H1 (cell line): Measurements from ENCODE around the gene SLC4A1. TPM values are rescaled to one million over a fixed set of nuclear protein-coding genes. Genes with fewer than 3 reads are reported as not detected.

Experiments used
- CTCF ChIA-PET: fragments of 300-600 bp; sonication (Branson Sonifier 250); formaldehyde crosslinking; loops from one replicate; lab custom pipeline; 2021; ENCODE audit not compliant: partially characterized antibody; lab: Charles Lee
- POLR2A ChIA-PET: fragments of 300-600 bp; sonication (Branson Sonifier 250); formaldehyde crosslinking; loops from one replicate; lab custom pipeline; 2021; ENCODE audit warnings: inconsistent platforms; ENCODE audit not compliant: partially characterized antibody; lab: Charles Lee
- DNase-seq, 2 experiments: peaks; one replicate each; pipeline versions ENCODE4 v3.0.0 to v3.0.0-alpha.2; 2010 to 2022; ENCODE audit warnings: low spot score in 2 of 2, low read depth in 1 of 2, mixed read lengths in 1 of 2
- FAIRE-seq: peaks from 2 replicates; lab custom pipeline; 2011; peaks lifted over from hg19 to GRCh38; lab: Jason Lieb, UNC
- H2AFZ ChIP-seq: 2 replicates; pipeline ENCODE4 v1.8.1; 2012; ENCODE audit warnings: low read length, inconsistent platforms
- H2AK5ac ChIP-seq: 2 replicates; pipeline ENCODE4 v1.6.1; 2013; ENCODE audit warnings: low read depth, low read length
- H2BK120ac ChIP-seq: replicated peaks from 2 replicates; pipeline ENCODE3; 2013; ENCODE audit warnings: low read depth, low read length, inconsistent platforms
- H2BK12ac ChIP-seq: 2 replicates; pipeline ENCODE4 v1.6.1; 2013; ENCODE audit warnings: low read depth, low read length
- H2BK15ac ChIP-seq: 2 replicates; pipeline ENCODE4 v1.6.1; 2013; ENCODE audit warnings: low read length
- H2BK20ac ChIP-seq: 2 replicates; pipeline ENCODE4 v1.6.1; 2013; ENCODE audit warnings: low read length
- H2BK5ac ChIP-seq: 2 replicates; pipeline ENCODE4 v1.6.1; 2013; ENCODE audit warnings: low read depth, low read length
- H3K14ac ChIP-seq: 2 replicates; pipeline ENCODE4 v1.6.1; 2013; ENCODE audit warnings: inconsistent platforms; ENCODE audit not compliant: insufficient read length
- H3K18ac ChIP-seq: 2 replicates; pipeline ENCODE4 v1.6.1; 2013; ENCODE audit warnings: low read length; ENCODE audit errors: extremely low read depth
- H3K23ac ChIP-seq: 2 replicates; pipeline ENCODE4 v1.6.1; 2013; ENCODE audit warnings: inconsistent platforms; ENCODE audit not compliant: insufficient read length
- H3K23me2 ChIP-seq: 2 replicates; pipeline ENCODE4 v1.6.1; 2013; ENCODE audit warnings: low read depth, low read length
- H3K27ac ChIP-seq: 2 replicates; pipeline ENCODE4 v1.6.1; 2011; ENCODE audit warnings: low read depth, low read length, inconsistent platforms
- H3K27me3 ChIP-seq, 4 experiments: replicated peaks in 1 of 4; 1 replicate in 1 of 4; 2 replicates in 3 of 4; pipeline versions ENCODE4 v1.6.1 to v1.8.1; 2011 to 2013; ENCODE audit warnings: low read length in 3 of 4, mild to moderate bottlenecking in 3 of 4, inconsistent platforms in 2 of 4, mixed read lengths in 2 of 4, moderate library complexity in 1 of 4; ENCODE audit not compliant: control insufficient read depth in 3 of 4, insufficient read depth in 3 of 4; ENCODE audit errors: extremely low read depth in 1 of 4
- H3K36me3 ChIP-seq, 4 experiments: 2 replicates each; pipeline versions ENCODE4 v1.6.1 to v1.8.1; 2011 to 2013; ENCODE audit warnings: mild to moderate bottlenecking in 4 of 4, low read length in 3 of 4, moderate library complexity in 2 of 4, control low read depth in 1 of 4, inconsistent platforms in 1 of 4; ENCODE audit not compliant: insufficient read depth in 4 of 4, control insufficient read depth in 2 of 4
- H3K4ac ChIP-seq: replicated peaks from 2 replicates; pipeline ENCODE3; 2013; ENCODE audit warnings: low read length, low read depth, mixed read lengths, inconsistent platforms; ENCODE audit not compliant: insufficient read length
- H3K4me1 ChIP-seq, 4 experiments: replicated peaks in 1 of 4; 1 replicate in 1 of 4; 2 replicates in 3 of 4; pipeline versions ENCODE4 v1.6.1 to v1.8.1; 2011 to 2013; ENCODE audit warnings: low read length in 3 of 4, inconsistent platforms in 2 of 4, mixed read lengths in 1 of 4; ENCODE audit not compliant: insufficient read depth in 4 of 4, control insufficient read depth in 3 of 4
- H3K4me2 ChIP-seq, 2 experiments: 2 replicates each; pipeline versions ENCODE4 v1.6.1 to v1.8.1; 2011 to 2013; ENCODE audit warnings: low read depth in 2 of 2, low read length in 2 of 2, control low read depth in 1 of 2, inconsistent platforms in 1 of 2, mild to moderate bottlenecking in 1 of 2; ENCODE audit not compliant: insufficient read depth in 1 of 2
- H3K4me3 ChIP-seq, 4 experiments: fragments of 200-600, 300-600 bp in 1 of 4; sonication (generic), shearing (Covaris generic), sonication (Bioruptor Twin) in 1 of 4; 2 replicates each; pipeline versions ENCODE4 v1.5.1 to v1.8.1; 2011 to 2016; ENCODE audit warnings: low read length in 4 of 4, low read depth in 3 of 4, control low read depth in 2 of 4, inconsistent platforms in 2 of 4, mild to moderate bottlenecking in 2 of 4, mixed read lengths in 1 of 4, moderate library complexity in 1 of 4; ENCODE audit not compliant: insufficient read depth in 2 of 4; ENCODE audit errors: extremely low read depth in 1 of 4
- H3K56ac ChIP-seq: replicated peaks from 2 replicates; pipeline ENCODE3; 2013; ENCODE audit warnings: low read depth, mild to moderate bottlenecking, mixed read lengths, low read length, inconsistent platforms; ENCODE audit not compliant: insufficient read length
- H3K79me1 ChIP-seq: 2 replicates; pipeline ENCODE4 v1.6.1; 2013; ENCODE audit warnings: low read depth, low read length, control low read depth
- H3K79me2 ChIP-seq, 2 experiments: 2 replicates each; pipeline versions ENCODE4 v1.6.1 to v1.8.1; 2012 to 2013; ENCODE audit warnings: low read length in 2 of 2, mild to moderate bottlenecking in 2 of 2, inconsistent platforms in 1 of 2; ENCODE audit not compliant: insufficient read depth in 2 of 2, control insufficient read depth in 1 of 2
- H3K9ac ChIP-seq, 4 experiments: replicated peaks in 1 of 4; 1 replicate in 1 of 4; 2 replicates in 3 of 4; pipeline versions ENCODE4 v1.6.1 to v1.8.1; 2011 to 2013; ENCODE audit warnings: low read depth in 3 of 4, low read length in 3 of 4, control low read depth in 2 of 4, mild to moderate bottlenecking in 2 of 4, moderate library complexity in 2 of 4, inconsistent platforms in 1 of 4; ENCODE audit errors: extremely low read depth in 1 of 4
- H3K9me3 ChIP-seq, 2 experiments: 2 replicates each; pipeline versions ENCODE4 v1.6.1 to v1.8.1; 2012 to 2013; ENCODE audit warnings: mild to moderate bottlenecking in 2 of 2, moderate library complexity in 2 of 2, control low read depth in 1 of 2, inconsistent platforms in 1 of 2, low read depth in 1 of 2, low read length in 1 of 2, mixed read lengths in 1 of 2; ENCODE audit not compliant: insufficient read depth in 2 of 2
- H4K20me1 ChIP-seq, 2 experiments: replicated peaks in 1 of 2; 2 replicates each; pipeline versions ENCODE3 to v1.8.1; 2011 to 2013; ENCODE audit warnings: inconsistent platforms in 2 of 2, low read length in 2 of 2, mild to moderate bottlenecking in 1 of 2; ENCODE audit not compliant: insufficient read depth in 2 of 2, control insufficient read depth in 1 of 2
- H4K5ac ChIP-seq: 2 replicates; pipeline ENCODE4 v1.6.1; 2013; ENCODE audit warnings: low read length, low read depth, mixed read lengths, inconsistent platforms; ENCODE audit not compliant: insufficient read length
- H4K8ac ChIP-seq: 2 replicates; pipeline ENCODE4 v1.8.0; 2013; ENCODE audit warnings: mild to moderate bottlenecking, moderate library complexity, low read length, inconsistent platforms; ENCODE audit not compliant: insufficient read depth; ENCODE audit errors: extremely low read depth
- H4K91ac ChIP-seq: replicated peaks from 2 replicates; pipeline ENCODE3; 2013; ENCODE audit warnings: low read length, mixed read lengths, inconsistent platforms; ENCODE audit not compliant: insufficient read length
- ASH2L ChIP-seq: fragments of 200-600, 300-600 bp; sonication (generic); IDR thresholded peaks from one replicate; pipeline ENCODE4 v1.7.1; 2017; ENCODE audit warnings: low read length
- BCL11A ChIP-seq, 2 experiments: IDR thresholded peaks; one replicate each; pipeline ENCODE4 v1.6.1; 2011; ENCODE audit warnings: low read depth in 2 of 2, low read length in 2 of 2, mild to moderate bottlenecking in 2 of 2
- BRCA1 ChIP-seq: IDR thresholded peaks from 2 replicates; pipeline ENCODE4 v1.6.1; 2012; ENCODE audit warnings: low read depth, low read length, improper control_type of control experiment
- CBX5 ChIP-seq: fragments of 300-800, 300-1000 bp; sonication (generic); IDR thresholded peaks from 2 replicates; pipeline ENCODE4 v1.7.1; 2016; ENCODE audit warnings: antibody characterized with exemption, low read length, low read depth
- CEBPB ChIP-seq: IDR thresholded peaks from 2 replicates; pipeline ENCODE4 v1.6.1; 2012; ENCODE audit warnings: low read depth, low read length
- CTBP2 ChIP-seq: IDR thresholded peaks from 2 replicates; pipeline ENCODE4 v1.7.0; 2011; ENCODE audit warnings: borderline replicate concordance, mild to moderate bottlenecking, moderate library complexity, mixed read lengths, low read length; ENCODE audit not compliant: insufficient read depth, insufficient read length
- GTF2F1 ChIP-seq: IDR thresholded peaks from 2 replicates; pipeline ENCODE4 v1.6.1; 2012; ENCODE audit warnings: low read depth, low read length, improper control_type of control experiment, borderline replicate concordance
- HDAC2 ChIP-seq, 2 experiments: fragments of 300-600 bp in 1 of 2; sonication (generic) in 1 of 2; IDR thresholded peaks; 2 replicates each; pipeline ENCODE4 v1.6.1; 2011 to 2012; ENCODE audit warnings: low read depth in 2 of 2, low read length in 2 of 2, mild to moderate bottlenecking in 2 of 2, moderate library complexity in 2 of 2, borderline replicate concordance in 1 of 2, inconsistent platforms in 1 of 2
- HDAC6 ChIP-seq: IDR thresholded peaks from one replicate; pipeline ENCODE4 v1.7.1; 2012; ENCODE audit warnings: low read depth, mild to moderate bottlenecking, inconsistent platforms, low read length, moderate library complexity
- RAD21 ChIP-seq, 2 experiments: IDR thresholded peaks in 1 of 2; conservative IDR thresholded peaks in 1 of 2; 2 replicates each; pipeline ENCODE4 v1.6.1; 2011; ENCODE audit warnings: low read depth in 2 of 2, low read length in 2 of 2, improper control_type of control experiment in 1 of 2, inconsistent platforms in 1 of 2, mild to moderate bottlenecking in 1 of 2, moderate library complexity in 1 of 2
- RXRA ChIP-seq: IDR thresholded peaks from 2 replicates; pipeline ENCODE4 v1.6.1; 2011; ENCODE audit warnings: low read depth, mild to moderate bottlenecking, low read length, moderate library complexity; ENCODE audit not compliant: insufficient read depth
- SP2 ChIP-seq: IDR thresholded peaks from 2 replicates; pipeline ENCODE4 v1.6.1; 2012; ENCODE audit warnings: mild to moderate bottlenecking, low read length, inconsistent platforms
- TAF1 ChIP-seq: IDR thresholded peaks from 2 replicates; pipeline ENCODE4 v1.6.1; 2011; ENCODE audit warnings: mild to moderate bottlenecking, low read depth, low read length
- YY1 ChIP-seq: IDR thresholded peaks from 2 replicates; pipeline ENCODE4 v1.6.1; 2011; ENCODE audit warnings: low read depth, mild to moderate bottlenecking, low read length
- WGBS, 2 experiments: shearing (Covaris generic) in 1 of 2; methylation state at CpG; one replicate each; pipeline versions ENCODE4 v1.1.6 to v1.1.7; 2013 to 2015; ENCODE audit warnings: low lambda C conversion rate in 2 of 2, mixed read lengths in 2 of 2, inconsistent platforms in 1 of 2, low coverage in 1 of 2, missing lambda C conversion rate in 1 of 2; ENCODE audit not compliant: insufficient replicate concordance in 2 of 2, insufficient coverage in 1 of 2, insufficient read length in 1 of 2; ENCODE audit errors: extremely low coverage in 1 of 2, missing lambda C conversion rate in 1 of 2; 5-methylcytosine and 5-hydroxymethylcytosine counted together
- polyA plus RNA-seq, 7 experiments: library from polyadenylated mRNA; depleted of rRNA in 3 of 7; stranded (reverse) in 5 of 7; unstranded in 2 of 7; fragments of >200 nt in 5 of 7; fragments of 200-250 nt in 2 of 7; gene quantifications; 1 replicate in 5 of 7; 2 replicates in 1 of 7; 4 replicates in 1 of 7; pipeline versions ENCODE4 v1.2.1 to v1.2.3, GENCODE V29; 2011 to 2013; ENCODE audit warnings: missing spikeins in 2 of 7, mixed read lengths in 2 of 7
- total RNA-seq: library from RNA; stranded (reverse); fragmentation: NEBNext Ultra II Directional; extraction: Animal tissue kit (Norgen Biotek cat#: 25700); gene quantifications from 2 replicates; pipeline ENCODE4 v1.2.1, GENCODE V29; 2021

The SLC4A1 gene
- total and polyA plus RNA-seq, 2 of the 8 experiments (the other 6 are each of a cell fraction or from before 2014, with no cell fraction given): 0.08 TPM; not detected in 1

GRCh38 chr17:44260296-44260695, 7.6 kb downstream of the SLC4A1 start:
- no peak overlapping the region for H3K23ac ChIP-seq
- H2AFZ ChIP-seq: no peak overlapping the region
- H2BK20ac ChIP-seq: no peak overlapping the region
- H4K91ac ChIP-seq: no peak overlapping the region
- no peak overlapping the region for H3K14ac ChIP-seq
- POLR2A ChIA-PET: interaction anchor here (0.8 to 1.2 kb wide), 3 partner anchors 8 to 54 kb away, joined by 3 to 5 read pairs (median 3); partner anchors contain the start of gene SLC4A1
- no peak overlapping the region for H3K18ac ChIP-seq
- H4K8ac ChIP-seq: no peak overlapping the region
- no peak overlapping the region for H3K9ac ChIP-seq
- CTCF ChIA-PET: interaction anchor here (0.7 to 1.4 kb wide), 2 partner anchors 13 to 50 kb away, joined by 3 to 6 read pairs; no protein-coding TSS in a partner anchor
- H3K27ac ChIP-seq: no peak overlapping the region
- H3K27me3 ChIP-seq: no peaks in the 10 kb centered on the region
- no peaks in the 10 kb centered on the region for H3K79me1 ChIP-seq
- H3K4me1 ChIP-seq: no peaks in the 10 kb centered on the region
- H3K4me3 ChIP-seq: no peak overlapping the region
- no peaks in the 10 kb centered on the region for H3K9me3 ChIP-seq
- H3K79me2 ChIP-seq: no peaks in the 10 kb centered on the region
- H2BK15ac ChIP-seq: no peak overlapping the region
- WGBS, 2 experiments: 91% methylated on average over 6 of the region's 6 CpGs; no CpG with 5 or more reads in 1 of the 2 experiments
- FAIRE-seq (no peak), DNase-seq (no peak)
- H3K36me3 ChIP-seq: no peaks in the 10 kb centered on the region
- no peak overlapping the region for H2BK12ac ChIP-seq
- no peaks in the 10 kb centered on the region for H4K20me1 ChIP-seq
- no peak overlapping the region for H3K4ac ChIP-seq
- no peak overlapping the region for H4K5ac ChIP-seq
- H3K4me2 ChIP-seq: no peak overlapping the region
- no peak overlapping the region for H2BK120ac ChIP-seq
- no peak overlapping the region for H3K56ac ChIP-seq
- H3K23me2 ChIP-seq: peaks cover 4% of the 10 kb centered on the region; the same call in 1 of the 2 replicates
- H2AK5ac ChIP-seq: no peak overlapping the region
- H2BK5ac ChIP-seq: no peak overlapping the region
- TF ChIP-seq GTF2F1: no peak
- TF ChIP-seq RXRA: no peak
- TF ChIP-seq CTBP2: no peak
- no peak for TF ChIP-seq ASH2L
- no peak for TF ChIP-seq HDAC6
- TF ChIP-seq CEBPB: no peak
- TF ChIP-seq RAD21 (IDR thresholded peaks at IDR 0.05 in 1 of 2, conservative IDR thresholded peaks at IDR 0.05 in 1 of 2; ENCODE audit: low read depth in 2 of 2, low read length in 2 of 2): no peak
- no peak for TF ChIP-seq TAF1
- no peak for TF ChIP-seq CBX5
- no peak for TF ChIP-seq BRCA1
- no peak for TF ChIP-seq BCL11A (IDR thresholded peaks at IDR 0.05; ENCODE audit: low read depth in 2 of 2, low read length in 2 of 2)
- TF ChIP-seq SP2: no peak
- no peak for TF ChIP-seq HDAC2 (IDR thresholded peaks at IDR 0.05; ENCODE audit: borderline replicate concordance in 1 of 2, low read depth in 2 of 2, low read length in 2 of 2)
- TF ChIP-seq YY1: no peak
